GM12892 (cell line): ENCODE data around the gene HACD2.

Experiments
- POLR2A ChIP-seq: IDR thresholded peaks from 2 replicates; pipeline ENCODE4 v1.6.1; 2011; ENCODE audit warnings: low read depth, low read length, control low read depth
- POLR2AphosphoS5 ChIP-seq: IDR thresholded peaks from 2 replicates; pipeline ENCODE4 v1.6.1; 2011; ENCODE audit warnings: low read depth, low read length, control low read depth

DNA sequence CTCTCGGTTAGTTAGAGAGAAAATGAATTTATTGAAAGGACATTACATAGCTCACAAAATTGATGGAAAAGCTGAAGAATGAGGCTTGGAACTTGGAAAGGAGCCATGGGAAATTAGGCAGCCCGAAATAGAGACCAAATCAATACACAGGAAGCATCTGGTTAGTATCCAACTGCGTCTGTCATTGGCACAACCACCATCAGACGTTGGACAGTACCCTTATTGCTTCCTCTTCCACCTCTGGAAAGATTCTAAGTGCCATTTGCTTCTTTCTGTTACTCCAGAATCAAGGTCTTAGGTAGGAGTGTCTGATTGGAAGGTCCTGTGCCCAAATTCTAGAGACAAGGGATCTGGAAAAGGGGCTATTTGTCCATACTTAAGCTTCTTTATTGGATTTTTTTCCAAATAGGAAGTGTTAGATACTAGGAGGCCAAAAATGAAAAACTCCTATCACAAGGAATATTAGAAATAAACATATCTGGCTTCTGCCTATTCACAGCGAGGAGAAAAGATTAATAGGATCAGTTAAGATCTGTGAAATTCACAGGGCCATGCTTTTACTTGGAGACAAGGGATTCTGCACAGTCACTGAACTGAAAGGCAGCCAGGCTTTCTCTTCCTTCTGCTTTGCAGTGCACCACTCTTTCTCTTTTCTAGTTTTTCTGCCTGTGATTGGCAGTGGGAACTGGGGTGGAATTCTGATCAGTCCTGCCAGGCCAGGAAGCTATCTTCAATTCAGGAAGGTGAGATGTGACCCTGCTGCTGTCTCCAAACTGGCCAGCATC lies 10.7 kb upstream of the HACD2 start:
- TF ChIP-seq POLR2AphosphoS5 (no peak), POLR2A (no peak)
